NCI-H345 treated with DMSO at 0.1 percent for 48 hours (cell line): Measurements from ENCODE around the gene DMRTA2.

Experiments used
- DNase-seq: peaks from one replicate; lab custom pipeline; 2025; ENCODE audit not compliant: unreplicated experiment; lab: John Stamatoyannopoulos, UW

Gene DMRTA2

GRCh38 chr1:50424045-50424883, 1.0 kb upstream of the DMRTA2 start:
- DNase-seq: no peak

DNA sequence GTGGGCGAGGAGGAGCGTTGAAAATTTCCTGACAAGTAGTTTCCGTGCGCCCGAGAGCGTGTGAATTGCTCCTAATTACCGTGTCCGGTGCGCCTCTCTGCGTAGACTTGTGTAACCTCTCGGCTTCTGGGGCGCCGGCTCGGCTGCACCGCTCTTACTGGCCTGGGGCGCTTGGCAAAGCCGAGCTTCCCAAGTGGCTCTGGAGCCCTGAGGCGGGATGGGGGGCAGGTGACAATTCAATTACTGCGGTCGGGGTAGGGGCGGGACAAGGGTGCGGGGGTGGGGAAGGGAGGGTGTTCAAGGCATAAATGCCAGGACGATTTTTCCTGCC, 392 bp upstream of the DMRTA2 start:
- DNase-seq: no peak

DNA sequence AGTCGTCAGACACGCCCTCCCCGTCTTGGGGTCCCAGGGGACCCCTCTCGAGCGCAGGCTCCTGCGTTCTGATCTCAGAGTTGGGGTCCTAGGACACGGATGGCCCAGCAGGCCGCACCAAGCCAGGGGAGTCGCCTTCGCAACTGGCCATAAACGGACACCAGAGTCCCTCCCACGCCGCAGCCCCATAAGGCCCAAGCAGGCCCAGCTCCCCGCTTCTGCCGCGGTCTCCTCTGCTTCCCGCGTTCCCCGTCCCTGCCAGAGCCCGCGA, 633 bp downstream of the DMRTA2 start:
- no peak for DNase-seq

- DNase-seq: no peak
Measured at GRCh38 chr1:50421768-50422674, 1.2 kb downstream of the DMRTA2 start.

- no peak for DNase-seq
Measured at GRCh38 chr1:50421366-50421748, 1.9 kb downstream of the DMRTA2 start.

- no peak for DNase-seq
Measured at GRCh38 chr1:50420689-50421365, 2.4 kb downstream of the DMRTA2 start.

DNA sequence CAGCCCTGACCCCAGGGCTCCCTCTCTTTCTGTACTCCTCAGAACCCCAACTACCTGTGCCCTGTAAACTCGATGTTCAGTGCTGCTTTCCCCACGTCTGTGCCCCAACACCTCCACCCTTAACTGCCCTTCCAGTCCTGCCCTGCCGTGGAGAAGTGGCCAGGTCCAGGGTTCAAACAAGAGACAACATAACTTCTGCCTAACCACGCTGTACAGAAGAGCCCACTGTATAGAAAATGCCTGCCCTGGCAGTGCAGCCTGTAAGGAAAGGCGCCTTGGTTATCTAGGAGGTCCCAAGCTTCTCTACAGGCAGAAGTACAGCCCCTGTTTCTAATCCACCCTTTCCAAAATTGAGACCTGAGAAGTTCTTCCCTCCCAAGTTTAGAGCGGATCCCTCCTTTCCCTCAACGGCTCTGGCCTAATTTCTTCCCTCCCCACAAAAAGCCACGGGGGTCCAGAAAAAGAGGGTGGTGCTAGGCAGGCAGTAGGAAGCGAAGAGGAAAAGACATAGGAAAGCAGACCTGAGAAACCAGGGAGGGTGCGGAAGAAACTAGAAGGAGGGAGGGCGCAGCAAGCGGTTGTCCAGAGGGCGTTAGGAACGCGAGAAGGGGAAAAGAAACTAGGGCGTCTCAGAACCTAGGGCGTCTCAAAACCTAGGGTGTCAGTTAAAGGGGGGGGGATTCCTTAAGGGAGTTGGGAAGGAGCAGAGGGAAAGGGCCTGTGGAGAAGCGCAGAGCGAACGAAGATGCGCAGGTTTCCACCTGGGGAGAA, 3.2 kb downstream of the DMRTA2 start:
- DNase-seq: no peak

DNA sequence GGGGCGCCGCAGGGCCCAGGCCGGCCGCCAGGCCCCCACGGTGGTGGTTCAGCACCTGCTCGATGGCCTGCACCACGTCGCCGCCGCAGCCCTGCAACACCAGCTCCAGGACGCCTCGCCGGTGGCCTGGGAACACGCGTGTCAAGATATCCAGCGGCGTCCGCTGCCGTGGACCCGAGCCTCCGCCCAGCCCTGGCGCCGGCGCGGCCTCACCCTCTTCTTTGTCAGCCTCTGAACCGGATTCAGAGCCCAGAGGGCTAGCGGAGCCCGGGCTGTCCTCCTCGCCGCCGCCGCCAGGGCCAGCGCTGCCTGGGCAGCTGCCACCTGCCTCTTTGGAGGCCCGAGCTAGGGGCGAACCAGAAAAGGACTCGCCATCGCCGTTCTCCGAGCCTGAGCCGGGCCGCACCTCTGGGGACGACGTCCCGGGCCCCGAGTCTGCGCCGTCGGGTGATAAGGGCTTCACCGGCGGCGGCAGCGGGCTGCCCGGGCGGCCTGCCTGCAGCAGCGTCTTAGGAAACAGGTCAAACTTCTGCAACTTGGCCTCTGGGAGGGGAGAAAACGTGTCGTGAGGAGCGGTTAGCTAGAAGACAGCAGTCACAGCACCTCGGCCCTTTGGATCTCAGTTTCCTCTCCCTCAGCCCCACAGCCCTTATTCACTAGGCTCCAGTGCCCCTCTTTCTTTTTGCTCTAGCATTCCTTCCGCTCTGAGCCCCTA, 3.9 kb downstream of the DMRTA2 start:
- no peak for DNase-seq

DNA sequence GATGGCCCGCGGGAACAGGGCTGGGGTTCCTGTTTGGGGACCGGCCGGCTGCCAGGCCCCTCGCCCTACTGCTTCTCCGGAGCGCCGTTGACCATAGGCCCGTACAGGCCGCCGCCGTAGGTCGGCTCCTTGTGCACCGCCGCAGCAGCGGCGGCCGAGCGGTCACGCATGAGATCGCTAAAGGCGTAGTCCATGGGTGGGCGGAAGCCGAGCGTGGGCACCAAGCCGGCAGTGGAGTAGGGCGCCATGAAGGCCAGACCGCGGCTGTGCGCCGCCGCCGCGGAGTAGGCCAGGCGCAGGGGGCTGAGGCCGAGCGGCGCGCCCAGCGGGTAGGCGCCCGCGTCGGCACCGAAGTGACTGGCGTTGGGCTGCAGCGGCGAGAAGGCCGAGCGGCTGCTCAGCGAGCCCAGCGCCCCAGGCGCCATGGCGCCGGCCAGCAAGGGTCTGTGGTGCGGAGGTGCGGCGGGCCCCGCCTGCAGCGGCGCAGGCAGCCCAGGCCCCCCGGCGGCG, 4.6 kb downstream of the DMRTA2 start:
- no peak for DNase-seq

- no peak for DNase-seq
Measured at GRCh38 chr1:50417946-50418599, 5.2 kb downstream of the DMRTA2 start.

DNA sequence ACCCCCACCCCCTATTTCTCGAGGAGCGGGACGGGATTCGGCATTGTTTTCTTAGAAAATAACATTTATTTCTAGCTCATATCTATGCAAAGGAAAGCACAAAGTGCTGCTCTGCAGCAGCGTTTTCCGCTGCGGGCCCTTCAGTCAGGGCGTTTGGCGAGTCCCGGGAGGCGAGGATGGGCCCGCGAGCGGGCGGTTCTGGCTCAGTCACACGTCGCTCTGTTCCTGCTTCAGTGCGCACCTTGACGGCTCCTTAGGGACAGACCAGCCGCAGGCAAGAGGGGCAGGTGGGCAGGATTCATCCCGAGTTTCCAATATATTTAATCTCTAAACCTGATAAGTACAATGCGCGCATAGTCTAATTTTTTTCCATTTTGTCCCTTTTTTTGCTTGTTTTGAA, 5.7 kb downstream of the DMRTA2 start:
- DNase-seq: no peak

DNA sequence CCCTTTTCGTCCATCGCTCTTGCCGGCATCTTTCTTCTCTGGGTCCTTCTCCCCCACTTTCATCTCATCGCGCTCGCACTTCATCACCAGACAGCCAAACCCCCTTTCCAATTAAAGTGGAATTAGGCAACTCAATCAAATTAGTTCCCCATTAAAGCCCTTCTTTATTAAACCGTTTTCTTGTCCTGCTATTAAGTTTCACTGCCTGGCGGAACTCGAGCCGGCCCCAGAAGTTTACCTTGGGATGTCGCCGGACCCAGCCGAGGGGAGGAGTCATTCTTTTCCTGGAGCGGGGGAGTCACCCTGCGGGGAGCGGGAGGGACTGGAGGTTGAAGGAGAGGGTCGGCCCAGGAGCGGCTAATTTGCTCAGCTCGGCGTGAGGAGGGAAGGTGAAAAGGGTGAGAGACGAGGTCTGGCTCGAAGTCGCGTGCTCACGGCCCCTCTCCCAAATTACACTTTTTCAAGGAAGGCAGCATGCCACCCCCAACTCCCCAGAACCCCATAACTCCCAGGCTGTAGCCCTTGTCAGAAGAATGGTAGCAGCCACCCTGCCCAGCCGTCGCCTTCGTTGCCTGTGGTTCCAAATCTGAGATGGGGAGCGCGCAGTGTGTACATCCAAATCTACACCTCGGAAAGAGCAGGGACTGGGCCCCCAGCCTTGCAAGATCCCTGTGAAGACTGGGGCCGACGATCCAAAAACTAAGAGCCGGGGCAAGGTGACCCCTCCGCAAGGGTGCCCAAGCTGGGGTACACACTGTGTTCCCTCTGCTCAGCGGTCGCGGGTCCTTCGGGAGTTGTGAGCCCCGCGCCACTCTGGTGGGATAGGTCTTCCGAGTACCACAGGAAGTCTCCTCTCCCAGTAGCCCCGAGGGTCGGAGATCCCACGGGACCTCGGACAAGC, 6.4 kb downstream of the DMRTA2 start:
- DNase-seq: no peak

- no peak for DNase-seq
Measured at GRCh38 chr1:50416150-50416527, 7.1 kb downstream of the DMRTA2 start.

DNA sequence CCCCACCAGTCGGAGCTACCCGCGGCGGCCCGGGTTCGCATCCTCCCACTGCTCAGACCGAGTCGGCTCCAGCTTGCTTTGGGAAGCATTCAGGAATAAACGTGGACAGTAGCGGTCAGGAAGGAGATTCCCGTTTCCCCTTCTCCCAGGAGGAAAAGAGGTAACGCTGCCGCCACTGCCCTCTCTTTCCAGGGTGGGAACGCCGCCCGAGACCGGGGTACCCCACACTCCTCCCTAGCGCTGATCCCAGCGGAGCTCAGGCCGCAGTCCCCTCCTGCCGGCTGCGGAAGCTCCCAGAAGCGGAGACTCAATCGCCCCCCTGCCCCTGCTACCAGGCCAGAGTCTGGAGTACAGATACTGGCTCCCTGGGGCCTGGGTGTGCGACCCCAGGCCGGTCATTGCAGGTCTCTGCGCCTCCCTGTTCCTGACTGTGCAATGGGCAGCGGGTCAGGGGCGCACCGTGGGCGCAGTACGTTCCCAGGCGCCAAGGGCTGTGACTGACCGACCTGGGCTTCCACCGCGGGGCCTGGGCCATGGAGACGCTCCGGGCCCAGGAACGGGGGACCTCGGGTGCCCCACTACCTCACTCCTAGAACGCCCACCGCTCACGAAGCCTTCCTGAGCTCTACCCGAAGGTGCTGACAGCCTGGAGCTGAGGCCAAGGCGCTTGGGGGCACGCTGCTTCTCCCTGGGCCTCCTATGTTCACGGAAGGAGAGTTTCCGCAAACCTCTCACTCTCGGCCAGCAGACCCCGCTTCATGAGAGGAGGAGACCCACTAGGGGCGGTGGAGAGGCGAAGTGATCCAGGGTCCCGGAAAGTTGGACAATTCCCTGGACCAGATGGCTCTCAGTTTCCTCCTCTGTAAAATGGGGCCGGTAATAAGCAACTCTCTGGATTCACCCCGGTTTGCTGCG, 7.8 kb downstream of the DMRTA2 start:
- no peak for DNase-seq

- no peak for DNase-seq
Measured at GRCh38 chr1:50414853-50415234, 8.4 kb downstream of the DMRTA2 start.

GRCh38 chr1:50412813-50413476, 10.3 kb downstream of the DMRTA2 start:
- DNase-seq: no peak

DNA sequence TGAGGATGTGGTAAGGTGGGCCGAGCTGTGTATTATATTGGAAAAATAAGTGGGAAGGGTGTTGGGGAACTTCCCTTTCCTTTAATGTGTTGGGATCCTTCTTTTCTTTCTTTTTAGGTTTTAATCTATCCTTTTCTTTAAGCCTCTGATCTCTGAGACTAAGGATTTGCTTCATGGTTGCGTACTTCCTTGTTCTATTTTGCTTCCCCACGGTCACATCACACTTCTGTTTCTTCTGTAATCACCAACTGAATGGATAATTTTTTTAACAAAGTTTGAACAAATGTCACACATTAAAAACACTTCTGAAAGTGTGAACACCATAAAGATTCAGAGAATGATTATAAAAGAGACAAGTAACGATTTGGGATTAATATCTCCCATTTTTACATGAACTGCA, 17.4 kb downstream of the DMRTA2 start:
- DNase-seq: no peak
